Fibroblast of lung (primary cell): ENCODE results near the gene NET1. TPM values are rescaled to one million over a fixed set of nuclear protein-coding genes. Genes with fewer than 3 reads are reported as not detected.

Source experiments
- DNase-seq, 2 donors: peaks; one replicate each; pipeline versions ENCODE4 v3.0.0 to v3.0.0-alpha.2; 2010; ENCODE audit warnings: low read depth in 2 of 2
- H2AFZ ChIP-seq: 2 replicates; pipeline ENCODE4 v1.5.1; 2012; ENCODE audit warnings: low read length, control low read depth, inconsistent platforms
- H3K27ac ChIP-seq: 2 replicates; pipeline ENCODE4 v1.5.1; 2011; ENCODE audit warnings: low read length, control low read depth; ENCODE audit not compliant: insufficient read depth
- H3K27me3 ChIP-seq: 2 replicates; pipeline ENCODE4 v1.5.1; 2011; ENCODE audit warnings: mild to moderate bottlenecking, low read length; ENCODE audit not compliant: control insufficient read depth, insufficient read depth
- H3K36me3 ChIP-seq: 2 replicates; pipeline ENCODE4 v1.5.1; 2011; ENCODE audit warnings: low read length; ENCODE audit not compliant: control insufficient read depth, insufficient read depth
- H3K4me1 ChIP-seq: 2 replicates; pipeline ENCODE4 v1.5.1; 2011; ENCODE audit warnings: low read length; ENCODE audit not compliant: control insufficient read depth, insufficient read depth; ENCODE audit errors: extremely low read depth
- H3K4me2 ChIP-seq: 2 replicates; pipeline ENCODE4 v1.5.1; 2011; ENCODE audit warnings: low read length, control low read depth; ENCODE audit not compliant: insufficient read depth; ENCODE audit errors: extremely low read depth
- H3K4me3 ChIP-seq, 4 experiments: fragments of 200-600 bp in 1 of 4; sonication (generic) in 1 of 4; replicated peaks in 1 of 4; 2 replicates each; pipeline ENCODE4 v1.5.1; 2011 to 2016; ENCODE audit warnings: low read length in 4 of 4, low read depth in 3 of 4, mild to moderate bottlenecking in 3 of 4, control low read depth in 2 of 4, inconsistent platforms in 1 of 4, mixed read lengths in 1 of 4; ENCODE audit not compliant: insufficient read depth in 1 of 4; ENCODE audit errors: control extremely low read depth in 1 of 4
- H3K79me2 ChIP-seq: 2 replicates; pipeline ENCODE4 v1.5.1; 2012; ENCODE audit warnings: mild to moderate bottlenecking, low read length, inconsistent platforms; ENCODE audit not compliant: control insufficient read depth, insufficient read depth
- H3K9ac ChIP-seq: 2 replicates; pipeline ENCODE4 v1.5.1; 2011; ENCODE audit warnings: mild to moderate bottlenecking, low read length, control low read depth; ENCODE audit not compliant: insufficient read depth
- H3K9me3 ChIP-seq: 2 replicates; pipeline ENCODE4 v1.5.1; 2012; ENCODE audit warnings: low read depth, low read length; ENCODE audit not compliant: control insufficient read depth, insufficient read depth
- H4K20me1 ChIP-seq: 2 replicates; pipeline ENCODE4 v1.5.1; 2011; ENCODE audit warnings: low read length; ENCODE audit not compliant: control insufficient read depth, insufficient read depth; ENCODE audit errors: extremely low read depth
- EZH2 ChIP-seq: IDR thresholded peaks from 2 replicates; pipeline ENCODE4 v1.5.1; 2012; ENCODE audit warnings: low read length, control low read depth, mild to moderate bottlenecking; ENCODE audit errors: missing control alignments
- polyA plus RNA-seq, 2 donors: library from polyadenylated mRNA; depleted of rRNA in 1 of 2; stranded (reverse) in 1 of 2; unstranded in 1 of 2; fragments of >200 nt; gene quantifications; 2 replicates each; pipeline ENCODE4 v1.2.1, GENCODE V29; 2011 to 2012; ENCODE audit warnings: missing spikeins in 1 of 2
- total RNA-seq: library from RNA; depleted of rRNA; stranded (reverse); fragments of >200 nt; gene quantifications from 2 replicates; pipeline ENCODE4 v1.2.1, GENCODE V29; 2014
- TF ChIP-seq, protein P1 (sequence below), 2 donors: IDR thresholded peaks in 1 of 2; conservative IDR thresholded peaks in 1 of 2; 1 replicate in 1 of 2; 2 replicates in 1 of 2; pipeline ENCODE4 v1.5.1; 2011 to 2012; ENCODE audit warnings: low read length in 2 of 2, control low read depth in 1 of 2, inconsistent platforms in 1 of 2, low read depth in 1 of 2, mild to moderate bottlenecking in 1 of 2

The NET1 gene
- total and polyA plus RNA-seq, 2 donors (not counting 1 experiment from before 2014, with no cell fraction given), result 7.2 to 45.4 TPM

DNA sequence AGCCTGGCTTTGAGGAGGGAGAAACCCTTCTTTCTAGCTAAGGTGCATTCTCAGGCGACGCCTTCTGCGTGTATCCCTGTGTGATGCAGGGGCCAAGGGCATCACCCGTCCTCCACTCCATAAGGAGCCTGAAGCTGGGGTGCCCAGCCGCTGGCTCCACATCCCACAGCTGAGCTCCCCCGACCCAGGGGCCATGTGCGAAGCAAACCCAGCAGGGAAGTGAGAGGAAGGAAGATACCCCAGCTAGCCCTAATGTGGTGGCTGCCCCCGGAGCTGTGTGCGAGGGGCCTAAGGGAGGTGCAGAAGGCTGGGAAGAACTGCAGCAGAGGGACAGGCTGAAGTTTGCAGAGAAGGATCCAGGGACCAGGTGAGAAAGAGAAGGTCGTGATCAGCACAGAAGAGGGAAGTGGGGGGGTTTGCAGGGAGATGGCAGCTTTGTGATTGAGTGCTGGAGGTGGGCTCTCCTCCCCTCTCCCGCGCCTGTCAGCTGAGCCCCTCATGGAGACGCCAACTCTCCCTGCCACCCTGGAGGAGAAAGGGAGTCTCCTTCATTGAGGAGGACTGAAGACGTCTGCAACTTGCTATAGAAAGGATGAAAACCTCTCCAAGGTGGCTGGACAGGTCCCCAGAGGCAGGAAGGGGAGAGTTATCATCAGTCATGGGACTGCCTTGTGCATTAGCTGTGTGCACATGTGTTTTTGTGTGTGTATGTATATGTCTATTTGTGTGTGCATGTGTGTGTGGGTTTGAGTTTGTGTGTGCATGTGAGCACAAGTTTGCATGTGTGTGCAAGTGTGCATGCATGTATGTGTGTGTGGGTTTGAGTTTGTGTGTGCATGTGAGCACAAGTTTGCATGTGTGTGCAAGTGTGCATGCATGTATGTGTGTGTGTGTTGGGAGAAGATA, 90.5 kb downstream of the NET1 start:
- H2AFZ ChIP-seq, result no peak overlapping the region
- H3K9me3 ChIP-seq, result no peaks in the 10 kb centered on the region
- H3K4me3 ChIP-seq, result no peak overlapping the region
- DNase-seq, result no peak
- no peaks in the 10 kb centered on the region for H3K79me2 ChIP-seq
- no peaks in the 10 kb centered on the region for H3K4me1 ChIP-seq
- no peak overlapping the region for H3K27ac ChIP-seq
- TF ChIP-seq, protein P1, sequence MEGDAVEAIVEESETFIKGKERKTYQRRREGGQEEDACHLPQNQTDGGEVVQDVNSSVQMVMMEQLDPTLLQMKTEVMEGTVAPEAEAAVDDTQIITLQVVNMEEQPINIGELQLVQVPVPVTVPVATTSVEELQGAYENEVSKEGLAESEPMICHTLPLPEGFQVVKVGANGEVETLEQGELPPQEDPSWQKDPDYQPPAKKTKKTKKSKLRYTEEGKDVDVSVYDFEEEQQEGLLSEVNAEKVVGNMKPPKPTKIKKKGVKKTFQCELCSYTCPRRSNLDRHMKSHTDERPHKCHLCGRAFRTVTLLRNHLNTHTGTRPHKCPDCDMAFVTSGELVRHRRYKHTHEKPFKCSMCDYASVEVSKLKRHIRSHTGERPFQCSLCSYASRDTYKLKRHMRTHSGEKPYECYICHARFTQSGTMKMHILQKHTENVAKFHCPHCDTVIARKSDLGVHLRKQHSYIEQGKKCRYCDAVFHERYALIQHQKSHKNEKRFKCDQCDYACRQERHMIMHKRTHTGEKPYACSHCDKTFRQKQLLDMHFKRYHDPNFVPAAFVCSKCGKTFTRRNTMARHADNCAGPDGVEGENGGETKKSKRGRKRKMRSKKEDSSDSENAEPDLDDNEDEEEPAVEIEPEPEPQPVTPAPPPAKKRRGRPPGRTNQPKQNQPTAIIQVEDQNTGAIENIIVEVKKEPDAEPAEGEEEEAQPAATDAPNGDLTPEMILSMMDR (conservative IDR thresholded peaks at IDR 0.05 in 1 of 2, IDR thresholded peaks at IDR 0.05 in 1 of 2; ENCODE audit: low read depth in 1 of 2, low read length in 2 of 2), result no peak
- TF ChIP-seq EZH2, result no peak
- H4K20me1 ChIP-seq, result no peaks in the 10 kb centered on the region
- no peaks in the 10 kb centered on the region for H3K36me3 ChIP-seq
- H3K27me3 ChIP-seq, result peaks cover 18% of the 10 kb centered on the region
- H3K4me2 ChIP-seq, result no peak overlapping the region
- H3K9ac ChIP-seq, result no peak overlapping the region

DNA sequence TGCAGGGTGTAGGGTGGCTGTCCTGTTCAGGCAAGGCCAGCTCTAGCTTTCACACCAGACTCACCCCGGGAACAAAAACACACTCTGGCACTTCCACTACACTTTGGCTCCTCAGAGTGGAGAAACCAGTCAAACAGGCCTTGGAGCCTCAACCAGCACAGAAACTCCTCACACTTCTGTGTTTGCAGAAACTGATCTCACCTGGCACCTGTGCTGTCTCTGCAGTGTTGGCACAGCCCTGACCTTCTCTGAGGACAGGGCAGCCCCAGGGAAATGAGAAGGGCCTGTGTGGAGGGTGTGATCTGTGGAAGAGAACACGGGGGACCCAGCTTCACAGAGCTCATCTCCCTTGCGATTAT, 91.1 kb downstream of the NET1 start:
- TF ChIP-seq, protein P1 (conservative IDR thresholded peaks at IDR 0.05 in 1 of 2, IDR thresholded peaks at IDR 0.05 in 1 of 2; ENCODE audit: low read depth in 1 of 2, low read length in 2 of 2), result no peak
- no peak for TF ChIP-seq EZH2
- Histone ChIP-seq H3K9me3 (no peaks in the 10 kb centered on the region), H3K27me3 (peaks cover 18% of the 10 kb centered on the region), H3K79me2 (no peaks in the 10 kb centered on the region), H4K20me1 (no peaks in the 10 kb centered on the region), H3K27ac (no peak overlapping the region), H3K4me3 (no peak overlapping the region), H3K9ac (no peak overlapping the region), H3K4me2 (no peak overlapping the region), H3K36me3 (no peaks in the 10 kb centered on the region), H3K4me1 (no peaks in the 10 kb centered on the region), H2AFZ (no peak overlapping the region)
- no peak for DNase-seq

DNA sequence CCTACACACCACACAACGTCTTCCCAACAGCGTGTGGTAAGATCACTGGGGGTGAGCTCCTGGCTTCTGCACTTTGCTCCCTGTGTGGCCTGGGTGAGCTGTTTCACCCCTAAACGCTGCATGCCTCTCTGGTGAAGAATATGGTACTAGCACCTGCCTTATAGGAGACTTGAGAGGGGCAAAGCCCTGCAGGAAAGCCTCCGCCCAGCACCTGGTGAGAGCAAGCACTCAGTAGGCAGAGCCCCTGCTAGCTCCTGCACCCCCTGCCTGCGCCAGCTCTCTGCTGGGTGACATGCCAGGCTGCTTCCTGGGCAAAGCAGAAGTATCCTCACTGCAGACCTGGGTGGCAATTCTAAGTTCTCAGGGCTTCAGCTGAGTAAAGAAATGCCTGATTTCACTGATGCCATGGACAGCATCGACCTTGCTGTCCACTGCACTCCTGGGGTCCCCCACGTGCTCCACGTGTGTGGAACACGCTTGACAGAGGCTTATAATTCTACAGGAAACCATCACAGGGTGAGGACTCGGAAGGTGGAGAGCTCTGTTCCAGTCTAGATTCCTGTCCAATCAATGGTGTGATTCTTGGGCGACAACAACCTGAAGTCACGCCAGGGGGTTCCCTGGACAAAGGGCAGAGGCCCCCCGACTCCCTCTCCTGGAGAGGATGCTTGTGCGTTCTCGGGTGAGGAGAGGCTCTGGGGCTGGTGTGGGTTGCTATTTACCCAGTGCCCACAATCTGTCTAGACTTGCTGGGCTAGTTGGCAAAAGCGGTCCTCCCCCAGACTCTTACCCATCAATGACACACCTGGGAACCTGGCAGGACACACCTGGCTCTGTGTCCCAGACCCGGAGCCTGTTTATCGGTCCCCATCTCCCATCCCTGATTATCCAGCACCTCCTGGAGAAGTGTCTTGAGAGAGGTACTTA, 92.1 kb downstream of the NET1 start:
- Histone ChIP-seq H3K9me3 (no peaks in the 10 kb centered on the region), H3K27ac (no peak overlapping the region), H3K27me3 (peaks cover 18% of the 10 kb centered on the region), H3K9ac (no peak overlapping the region), H3K79me2 (no peaks in the 10 kb centered on the region), H2AFZ (no peak overlapping the region), H4K20me1 (no peaks in the 10 kb centered on the region), H3K36me3 (no peaks in the 10 kb centered on the region), H3K4me3 (no peak overlapping the region), H3K4me2 (no peak overlapping the region), H3K4me1 (no peaks in the 10 kb centered on the region)
- no peak for DNase-seq
- TF ChIP-seq EZH2, result no peak
- TF ChIP-seq, protein P1 (conservative IDR thresholded peaks at IDR 0.05 in 1 of 2, IDR thresholded peaks at IDR 0.05 in 1 of 2; ENCODE audit: low read depth in 1 of 2, low read length in 2 of 2), result no peak
